ENCODE measurements around the gene ASIC5. TPM values are rescaled to one million over a fixed set of nuclear protein-coding genes. Genes with fewer than 3 reads are reported as not detected.
A peak's percentile ranks its signal among the peaks of the same experiment; 100 is the strongest.

Gene ASIC5
- total RNA-seq, 1 experiment from 2014 or later = not detected

DNA sequence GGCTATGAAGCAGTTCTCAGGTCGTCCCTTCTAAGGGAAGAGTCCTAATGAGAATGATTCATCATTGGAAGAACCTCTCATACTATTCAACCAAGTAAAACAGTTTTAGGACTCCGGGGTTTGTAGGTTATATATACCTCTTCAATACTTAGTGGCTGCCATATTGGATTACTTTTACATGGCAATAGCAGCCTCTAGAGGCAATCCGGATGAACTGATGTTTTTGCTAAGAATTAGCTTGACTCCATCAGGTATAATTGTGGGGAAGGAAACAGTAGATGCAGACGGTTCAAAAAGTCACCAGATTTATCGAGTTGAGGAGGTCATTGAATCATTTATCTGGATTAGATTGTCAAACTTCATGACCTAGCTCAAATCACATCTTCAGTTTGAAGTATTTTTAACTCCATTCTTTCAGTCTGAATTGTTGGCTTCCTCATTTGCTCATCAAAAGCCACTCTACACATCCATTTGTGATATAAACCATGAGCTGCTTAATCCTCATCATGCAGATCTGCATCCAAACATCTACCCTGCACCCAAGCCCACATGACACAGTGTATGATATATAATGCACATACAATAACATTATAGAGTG, 78.9 kb downstream of the ASIC5 start:
- H3K14ac ChIP-seq (ENCODE audit: insufficient read depth, low read length) = no peak overlapping the region
- no peak overlapping the region for H2BK20ac ChIP-seq (ENCODE audit: low read depth, low read length, poor library complexity, severe bottlenecking)
- no peak overlapping the region for H2BK12ac ChIP-seq (ENCODE audit: insufficient read length, low read depth, low read length)
- H3K4me3 Mint-ChIP-seq = no peak overlapping the region
- H3K9me3 ChIP-seq (ENCODE audit: control insufficient read depth, low read depth, low read length) = no peaks in the 10 kb centered on the region
- H3K27me3 ChIP-seq (ENCODE audit: insufficient read depth, low read length) = no peaks in the 10 kb centered on the region
- no CpG with 5 or more reads among the region's 5 CpGs for WGBS (ENCODE audit: extremely low coverage, insufficient read length, low lambda C conversion rate)
- no peak overlapping the region for H3K56ac ChIP-seq (ENCODE audit: insufficient read length, low read depth, low read length)
- no peak overlapping the region for H2AFZ ChIP-seq (ENCODE audit: low read length)
- no peak overlapping the region for H4K91ac ChIP-seq (ENCODE audit: insufficient read length, low read depth, low read length)
- no peaks in the 10 kb centered on the region for H3K9me3 Mint-ChIP-seq
- H3K27ac ChIP-seq (ENCODE audit: insufficient read length, low read depth, low read length) = no peak overlapping the region
- no peak overlapping the region for H3K4ac ChIP-seq (ENCODE audit: low read depth, low read length)
- H3K4me1 Mint-ChIP-seq = no peaks in the 10 kb centered on the region
- no peaks in the 10 kb centered on the region for H4K20me1 ChIP-seq (ENCODE audit: control insufficient read depth, insufficient read depth, insufficient read length)
- no peak overlapping the region for H3K23ac ChIP-seq (ENCODE audit: insufficient read length, low read depth, low read length)
- no peaks in the 10 kb centered on the region for H3K4me1 ChIP-seq (ENCODE audit: insufficient read depth, low read length)
- H3K4me2 ChIP-seq (ENCODE audit: insufficient read depth, insufficient read length, low read length) = no peak overlapping the region
- no peaks in the 10 kb centered on the region; the same call in 1 of the 2 replicates for H3K79me2 ChIP-seq (ENCODE audit: insufficient read depth, low read length)
- no peak overlapping the region for H4K5ac ChIP-seq (ENCODE audit: insufficient read length, low read depth, low read length)
- no peak overlapping the region for H2BK120ac ChIP-seq (ENCODE audit: low read depth, low read length, poor library complexity, severe bottlenecking)
- no peak overlapping the region for H2BK5ac ChIP-seq (ENCODE audit: insufficient read length, low read length)
- H3K79me1 ChIP-seq (ENCODE audit: insufficient read depth, low read depth, low read length, poor library complexity, severe bottlenecking) = no peaks in the 10 kb centered on the region
- H3K36me3 Mint-ChIP-seq (ENCODE audit: insufficient read depth in 1 of 3, low read depth in 3 of 3) = no peaks in the 10 kb centered on the region
- H4K8ac ChIP-seq (replicated peaks; ENCODE audit: insufficient read length, low read depth, low read length) = no peak overlapping the region
- TF ChIP-seq CTCF (conservative IDR thresholded peaks at IDR 0.05) = peak; percentile 85
- no peak overlapping the region for H2AK5ac ChIP-seq (ENCODE audit: insufficient read length, low read length)
- no peaks in the 10 kb centered on the region for H3K23me2 ChIP-seq (ENCODE audit: insufficient read length, low read depth, low read length, poor library complexity, severe bottlenecking)
- no peak for DNase-seq
- no peak overlapping the region for H3K27ac Mint-ChIP-seq
- no peak overlapping the region for H3K18ac ChIP-seq (ENCODE audit: insufficient read length, low read depth, low read length)
- no peak overlapping the region for H3K9ac ChIP-seq (ENCODE audit: extremely low read depth, insufficient read length, low read length)
- H3T11ph ChIP-seq (ENCODE audit: low read length) = no peak overlapping the region
- no peaks in the 10 kb centered on the region; the same call in 1 of the 2 replicates for H3K27me3 Mint-ChIP-seq (ENCODE audit: low read depth)
- no peak overlapping the region for H2BK15ac ChIP-seq (ENCODE audit: low read depth, low read length)
